Measurements from ENCODE around the gene GALM. TPM values are rescaled to one million over a fixed set of nuclear protein-coding genes. Genes with fewer than 3 reads are reported as not detected.
A peak's percentile ranks its signal among the peaks of the same experiment; 100 is the strongest.

GALM gene
- total and polyA plus RNA-seq, 2 of the 13 experiments (the other 11 are each of a cell fraction or from before 2014, with no cell fraction given): 65.5 to 90.0 TPM

- 0 out of 2 replicates have a peak, but pooled peaks have one; percentile 59 for TF ChIP-seq AHDC1 (CRISPR knock-in tag; IDR thresholded peaks at IDR 0.05; ENCODE audit: borderline replicate concordance)
- TF ChIP-seq FOXA3 (CRISPR knock-in tag; IDR thresholded peaks at IDR 0.05): peak; percentile 14; the same call in 1 of the 2 replicates
- peak; percentile 21; the same call in 1 of the 2 replicates for TF ChIP-seq MED1 (CRISPR knock-in tag; IDR thresholded peaks at IDR 0.05)
- TF ChIP-seq FOSL2 (CRISPR knock-in tag; IDR thresholded peaks at IDR 0.05): peak; percentile 92
- 0 out of 2 replicates have a peak, but pooled peaks have one; percentile 49 for TF ChIP-seq ZBTB42 (CRISPR knock-in tag; IDR thresholded peaks at IDR 0.05)
- no peak for TF ChIP-seq ZNF75D (CRISPR knock-in tag; IDR thresholded peaks at IDR 0.05; ENCODE audit: borderline replicate concordance)
- TF ChIP-seq KDM3A (CRISPR knock-in tag; IDR thresholded peaks at IDR 0.05; ENCODE audit: low read depth): no peak
- TF ChIP-seq PAXIP1 (CRISPR knock-in tag; conservative IDR thresholded peaks at IDR 0.05): peak; percentile 44; the same call in 1 of the 2 replicates
- no peak for TF ChIP-seq CCDC6 (CRISPR knock-in tag; IDR thresholded peaks at IDR 0.05)
- no peak for TF ChIP-seq SNAPC4 (CRISPR knock-in tag; IDR thresholded peaks at IDR 0.05)
- TF ChIP-seq ZNF12 (CRISPR knock-in tag; IDR thresholded peaks at IDR 0.05): no peak
- no peak for TF ChIP-seq ZNF556 (CRISPR knock-in tag; IDR thresholded peaks at IDR 0.05; ENCODE audit: borderline replicate concordance)
- 0 out of 2 replicates have a peak, but pooled peaks have one; percentile 10 for TF ChIP-seq THAP11 (CRISPR knock-in tag; IDR thresholded peaks at IDR 0.05)
Measured at GRCh38 chr2:38775097-38775920, 109.4 kb downstream of the GALM start (continued).

Data from HepG2 (cell line).